Measurements from ENCODE around the gene ERG.

ERG gene

DNA sequence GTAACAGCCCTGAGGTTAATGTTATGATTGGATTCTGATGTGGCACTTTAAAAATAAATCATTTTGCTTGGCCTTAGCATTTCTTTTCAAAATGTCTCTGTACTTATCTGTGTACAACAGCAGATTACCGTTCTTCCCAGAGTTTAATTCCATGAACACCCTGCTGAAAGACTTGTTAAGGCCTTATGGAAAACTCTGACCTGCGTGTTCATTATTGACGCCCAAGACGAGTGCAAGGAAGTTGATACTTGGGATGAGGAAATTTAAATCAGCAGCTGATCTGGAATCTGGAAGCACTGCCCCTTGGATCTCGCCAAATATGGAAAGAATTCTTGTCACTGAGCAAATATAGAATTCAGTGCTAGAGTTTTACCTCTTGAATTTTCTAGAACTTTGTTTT lies 6.7 kb downstream of the ERG start:
- H3K27ac ChIP-seq: no peak overlapping the region
- TF ChIP-seq ZFX (IDR thresholded peaks at IDR 0.05) (no peak), CTCF (conservative IDR thresholded peaks at IDR 0.05) (no peak)

DNA sequence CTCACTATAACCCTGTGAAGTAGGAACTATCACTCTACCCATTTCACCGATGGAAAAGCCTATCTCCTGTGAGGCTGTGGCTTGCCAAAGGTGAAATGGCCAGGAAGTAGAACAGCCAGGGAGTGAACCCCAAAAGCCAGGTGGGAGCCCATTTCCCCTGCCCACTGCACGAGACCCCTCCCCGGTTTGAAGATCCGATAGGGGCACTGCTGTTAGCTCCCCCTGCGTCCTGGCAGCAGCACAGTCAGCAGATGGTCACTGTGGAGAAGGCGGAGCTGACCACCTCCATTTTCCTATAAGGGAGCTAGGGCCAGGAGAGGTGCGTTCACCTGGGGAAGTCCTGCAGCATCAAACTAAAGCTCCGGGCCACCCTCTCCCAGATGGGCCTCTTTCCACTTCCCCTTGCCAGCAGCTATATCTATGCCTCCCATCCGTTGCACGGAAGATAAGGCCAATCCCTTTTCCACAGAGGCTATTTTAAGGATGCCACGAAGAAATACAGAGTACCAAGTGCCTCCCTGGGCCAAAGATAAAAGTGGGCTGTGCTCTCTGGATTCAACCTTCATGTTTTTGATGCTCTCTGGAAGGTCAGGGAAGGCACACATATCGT lies 7.8 kb downstream of the ERG start:
- TF ChIP-seq CTCF (conservative IDR thresholded peaks at IDR 0.05) (no peak), ZFX (IDR thresholded peaks at IDR 0.05) (no peak)
- H3K27ac ChIP-seq: no peak overlapping the region

DNA sequence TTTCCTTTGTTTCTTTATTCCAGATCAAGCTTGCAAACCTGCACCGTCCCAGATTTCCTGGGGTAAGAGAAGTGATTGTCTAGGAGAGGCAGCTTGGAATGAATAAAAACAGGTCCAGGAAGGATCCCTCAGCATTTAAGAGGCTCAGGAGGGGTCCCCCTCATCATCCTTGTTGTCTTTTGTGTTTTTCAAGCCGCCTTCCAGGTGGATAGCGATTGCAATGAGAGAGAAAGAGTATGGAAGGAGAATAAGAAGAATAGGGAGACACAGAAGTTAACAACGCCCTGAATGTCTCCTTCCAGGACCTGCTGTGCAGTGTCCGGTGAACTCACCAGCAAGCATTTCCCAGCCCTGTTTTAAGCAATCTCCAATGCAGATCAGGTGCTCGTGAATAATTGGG lies 8.5 kb downstream of the ERG start:
- no peak for TF ChIP-seq ZFX (IDR thresholded peaks at IDR 0.05)
- TF ChIP-seq CTCF (conservative IDR thresholded peaks at IDR 0.05): no peak
- H3K27ac ChIP-seq: no peak overlapping the region

DNA sequence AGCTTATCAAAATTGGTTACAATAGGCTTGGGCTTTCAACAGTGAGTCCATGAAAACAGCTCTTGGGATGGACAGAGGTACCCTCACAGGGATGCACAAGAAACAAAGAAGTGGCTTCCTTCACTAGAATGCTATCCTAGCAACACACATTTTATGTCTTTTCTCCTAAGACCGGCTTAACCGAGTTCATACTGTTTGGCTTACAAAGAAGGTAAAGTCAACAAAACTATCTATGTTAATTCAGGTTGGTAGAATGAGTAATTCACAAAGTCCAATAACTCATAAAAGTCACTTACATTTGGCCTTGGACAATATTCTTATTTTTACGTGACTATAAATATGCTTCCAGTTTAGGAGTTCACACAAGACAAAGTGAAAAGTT lies 9.0 kb downstream of the ERG start:
- H3K27ac ChIP-seq: no peak overlapping the region

DNA sequence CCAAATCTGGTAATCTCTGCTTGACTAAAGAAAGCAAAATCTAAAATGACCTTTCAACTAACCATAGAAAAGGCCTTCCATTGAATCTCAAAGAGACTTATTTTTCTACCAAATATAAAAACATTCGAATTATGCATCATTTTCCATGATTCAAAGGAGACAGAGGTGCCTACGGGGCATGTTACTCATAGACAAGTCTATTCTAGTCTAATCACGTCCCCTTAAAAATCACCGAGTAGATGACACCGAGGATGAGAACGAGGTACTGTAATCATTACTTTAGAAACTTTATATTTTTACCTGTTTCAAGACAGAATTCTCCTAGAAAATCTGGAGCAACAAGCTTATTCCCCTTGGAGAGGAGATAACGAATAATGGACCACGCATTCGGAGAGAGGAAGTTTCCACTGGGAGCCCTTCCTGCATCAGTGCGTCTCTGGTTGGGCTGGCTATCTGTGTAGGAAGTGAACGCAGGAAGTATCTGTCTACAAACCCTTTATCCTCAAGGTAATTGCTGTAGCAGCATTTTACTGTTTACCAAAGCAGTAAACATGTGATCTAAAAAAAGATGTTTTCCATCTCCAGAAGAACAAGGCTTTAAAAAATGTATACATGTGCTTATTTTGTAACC lies 9.5 kb downstream of the ERG start:
- no peak for TF ChIP-seq CTCF (conservative IDR thresholded peaks at IDR 0.05)
- no peak for TF ChIP-seq ZFX (IDR thresholded peaks at IDR 0.05)

More for the DNA sequence above, 9.0 kb downstream of the ERG start:
- TF ChIP-seq ZFX (IDR thresholded peaks at IDR 0.05) (no peak), CTCF (conservative IDR thresholded peaks at IDR 0.05) (no peak)

DNA sequence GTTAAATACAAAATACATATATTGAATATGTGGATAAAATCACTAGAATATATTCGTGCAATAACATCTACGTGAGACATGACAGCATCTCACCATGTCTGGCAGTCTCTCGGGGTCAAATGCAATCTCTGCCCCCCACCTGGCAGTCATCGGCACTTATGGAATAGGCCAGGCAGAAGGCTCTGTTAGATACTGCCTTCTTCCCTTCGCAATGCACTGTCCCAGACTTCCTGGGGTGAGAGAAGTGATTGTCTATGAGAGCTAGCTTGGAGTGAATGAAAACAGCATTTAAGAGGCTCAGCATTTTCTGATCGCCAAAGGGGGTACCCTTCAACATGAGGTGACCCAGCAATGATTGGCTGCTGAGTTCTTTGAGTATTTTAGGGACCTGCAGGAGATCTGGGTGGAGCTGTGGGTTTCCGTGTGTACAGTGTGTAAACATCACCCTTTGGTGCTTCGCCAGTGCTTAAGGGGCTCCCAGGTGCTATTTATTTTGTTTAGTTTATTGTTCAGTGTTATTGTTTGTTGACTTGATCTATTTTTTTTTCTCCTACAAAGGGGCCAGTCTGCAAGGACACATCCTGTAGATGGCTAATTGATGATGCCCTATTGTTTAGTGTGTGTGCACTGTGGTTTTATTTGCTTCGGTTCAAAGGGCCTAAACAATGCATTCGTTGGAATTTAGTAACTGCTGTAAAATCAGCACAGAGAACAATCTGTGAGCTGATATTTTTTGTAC lies 10.2 kb downstream of the ERG start:
- TF ChIP-seq ZFX (IDR thresholded peaks at IDR 0.05): no peak
- TF ChIP-seq CTCF (conservative IDR thresholded peaks at IDR 0.05): no peak
- H3K27ac ChIP-seq: no peak overlapping the region

More for the DNA sequence above, 9.5 kb downstream of the ERG start:
- no peak overlapping the region for H3K27ac ChIP-seq

DNA sequence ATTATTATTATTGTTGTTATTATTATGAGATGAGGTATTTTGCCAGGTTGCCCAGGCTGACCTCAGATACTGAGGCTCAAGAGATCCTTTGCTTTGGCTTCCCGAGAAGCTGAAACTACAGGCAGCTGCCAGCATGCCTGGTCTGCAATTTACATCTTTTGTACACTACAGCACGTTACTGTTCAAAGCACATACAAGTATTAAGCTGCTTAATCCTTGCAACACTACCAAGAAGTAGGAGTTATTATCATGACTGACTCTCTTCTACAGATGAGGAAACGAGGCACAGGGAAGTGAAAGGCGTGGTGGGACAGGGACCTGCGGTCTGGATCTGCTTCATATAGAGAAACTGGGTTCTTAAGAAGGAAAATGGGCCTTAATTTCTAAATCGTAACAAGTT lies 11.6 kb downstream of the ERG start:
- H3K27ac ChIP-seq: no peak overlapping the region
- TF ChIP-seq ZFX (IDR thresholded peaks at IDR 0.05): no peak
- no peak for TF ChIP-seq CTCF (conservative IDR thresholded peaks at IDR 0.05)
